GM12891 (cell line): Measurements from ENCODE around the gene CD207. TPM values are rescaled to one million over a fixed set of nuclear protein-coding genes. Genes with fewer than 3 reads are reported as not detected.
A peak's percentile ranks its signal among the peaks of the same experiment; 100 is the strongest.
"Not testable (repeated sequence)": the region's sequence is repeated elsewhere in the genome, so short reads cannot be mapped to it uniquely, and the experiment has no call there.

ENCODE experiments used
- DNase-seq: peaks from one replicate; pipeline ENCODE4 v3.0.0; 2011; ENCODE audit warnings: low spot score; ENCODE audit not compliant: insufficient read length
- FAIRE-seq: peaks from 2 replicates; lab custom pipeline; 2011; peaks lifted over from hg19 to GRCh38; lab: Jason Lieb, UNC
- PAX5 ChIP-seq: IDR thresholded peaks from 2 replicates; pipeline ENCODE4 v1.6.1; 2011; ENCODE audit warnings: low read length, moderate library complexity, mild to moderate bottlenecking; ENCODE audit not compliant: insufficient read depth, severe bottlenecking
- POLR2A ChIP-seq: IDR thresholded peaks from 2 replicates; pipeline ENCODE4 v1.6.1; 2011; ENCODE audit warnings: low read depth, low read length, control low read depth
- POLR2AphosphoS5 ChIP-seq: IDR thresholded peaks from 2 replicates; pipeline ENCODE4 v1.6.1; 2011; ENCODE audit warnings: low read depth, low read length, control low read depth
- POU2F2 ChIP-seq: IDR thresholded peaks from 2 replicates; pipeline ENCODE4 v1.6.1; 2011; ENCODE audit warnings: low read depth, mild to moderate bottlenecking, control low read depth, low read length, moderate library complexity
- SPI1 ChIP-seq: IDR thresholded peaks from 2 replicates; pipeline ENCODE4 v1.6.1; 2011; ENCODE audit warnings: low read depth, low read length, control low read depth
- TAF1 ChIP-seq: IDR thresholded peaks from 2 replicates; pipeline ENCODE4 v1.6.1; 2011; ENCODE audit warnings: low read depth, low read length, control low read depth
- polyA plus RNA-seq: library from polyadenylated mRNA; unstranded; fragments of >200 nt; gene quantifications from one replicate; pipeline ENCODE4 v1.2.1, GENCODE V29; 2012; ENCODE audit warnings: low read depth, missing spikeins, inconsistent platforms; ENCODE audit not compliant: missing spikeins

CD207 gene
- not detected for polyA plus RNA-seq

- TF ChIP-seq POLR2AphosphoS5 (no peak), SPI1 (no peak)
- FAIRE-seq (no peak), DNase-seq (no peak)
These were observed at the start of gene CD207 for GRCh38 chr2:70835643-70836042. CD207 (minus strand) TSS chr2:70835816; CDS start chr2:70835776, 40 bp downstream.

GRCh38 chr2:70878543-70878942 is 42.9 kb upstream of the CD207 start:
- not testable (repeated sequence) for DNase-seq, FAIRE-seq

- not testable (repeated sequence) for DNase-seq, FAIRE-seq
These were observed 40.5 kb upstream of the CD207 start for GRCh38 chr2:70876138-70876537.

GRCh38 chr2:70873541-70873940 is 37.9 kb upstream of the CD207 start:
- DNase-seq (no peak), FAIRE-seq (no peak)
- TF ChIP-seq POLR2AphosphoS5 (no peak), TAF1 (no peak), PAX5 (no peak), POLR2A (no peak), POU2F2 (no peak), SPI1 (no peak)

GRCh38 chr2:70871398-70872211 is 36.0 kb upstream of the CD207 start:
- DNase-seq (peak; percentile 61), FAIRE-seq (peak; percentile 92)
- TF ChIP-seq POU2F2: no peak

GRCh38 chr2:70870790-70871189 is 35.2 kb upstream of the CD207 start:
- no peak for TF ChIP-seq POU2F2
- DNase-seq (no peak), FAIRE-seq (no peak)

- no peak for FAIRE-seq
These were observed 33.4 kb upstream of the CD207 start for GRCh38 chr2:70868970-70869369.

GRCh38 chr2:70861777-70862625 is 26.4 kb upstream of the CD207 start:
- DNase-seq (peak; percentile 50), FAIRE-seq (peak; percentile 43)
- TF ChIP-seq TAF1 (no peak), PAX5 (no peak), SPI1 (no peak)

More at GRCh38 chr2:70868970-70869369, 33.4 kb upstream of the CD207 start:
- TF ChIP-seq POLR2A: no peak
- no peak for TF ChIP-seq PAX5
- DNase-seq: no peak

- no peak for DNase-seq
- no peak for FAIRE-seq
- no peak for TF ChIP-seq POLR2A
- TF ChIP-seq SPI1: no peak
- no peak for TF ChIP-seq PAX5
- no peak for TF ChIP-seq POU2F2
- TF ChIP-seq TAF1: no peak
- TF ChIP-seq POLR2AphosphoS5: no peak
These were observed 20.1 kb upstream of the CD207 start for GRCh38 chr2:70855667-70856066.

GRCh38 chr2:70854411-70854810 is 18.8 kb upstream of the CD207 start:
- TF ChIP-seq POLR2AphosphoS5 (no peak), PAX5 (no peak), POU2F2 (no peak), SPI1 (no peak), TAF1 (no peak), POLR2A (no peak)
- DNase-seq: no peak
- FAIRE-seq: no peak

GRCh38 chr2:70852824-70853223 is 17.2 kb upstream of the CD207 start:
- FAIRE-seq (no peak), DNase-seq (no peak)
- no peak for TF ChIP-seq POU2F2
- no peak for TF ChIP-seq PAX5
- no peak for TF ChIP-seq POLR2A
- no peak for TF ChIP-seq TAF1
- no peak for TF ChIP-seq POLR2AphosphoS5
- peak; percentile 29 for TF ChIP-seq SPI1
